GM21447 (cell line): ENCODE results near the gene CXCL13.
"Not testable (repeated sequence)": the region's sequence is repeated elsewhere in the genome, so short reads cannot be mapped to it uniquely, and the experiment has no call there.

Experiments used
- ATAC-seq: cut with Tn5 transposase; IDR thresholded peaks from one replicate; pipeline ENCODE4 v1.9.1; 2021; ENCODE audit not compliant: unreplicated experiment

The CXCL13 gene

GRCh38 chr4:77605210-77605902 lies at the start of gene CXCL13:
Gene CXCL13, plus strand, starts transcription at chr4:77605820. Its CDS starts 46 bp downstream, at chr4:77605866.
- ATAC-seq = no peak

GRCh38 chr4:77560170-77560569 lies 45.5 kb upstream of the CXCL13 start:
- ATAC-seq = no peak

GRCh38 chr4:77561720-77562119 lies 43.9 kb upstream of the CXCL13 start:
- ATAC-seq = not testable (repeated sequence)

- no peak for ATAC-seq
Measured at GRCh38 chr4:77564231-77564630, 41.4 kb upstream of the CXCL13 start.

- no peak for ATAC-seq
Measured at GRCh38 chr4:77566148-77566547, 39.5 kb upstream of the CXCL13 start.

GRCh38 chr4:77567549-77567948 lies 38.1 kb upstream of the CXCL13 start:
- no peak for ATAC-seq

- not testable (repeated sequence) for ATAC-seq
Measured at GRCh38 chr4:77570508-77571214, 35.0 kb upstream of the CXCL13 start.

- no peak for ATAC-seq
Measured at GRCh38 chr4:77576351-77576750, 29.3 kb upstream of the CXCL13 start.

GRCh38 chr4:77578145-77578544 lies 27.5 kb upstream of the CXCL13 start:
- no peak for ATAC-seq

- ATAC-seq = no peak
Measured at GRCh38 chr4:77579406-77580076, 26.1 kb upstream of the CXCL13 start.

- ATAC-seq = peak; percentile 64
Measured at GRCh38 chr4:77581724-77582123, 23.9 kb upstream of the CXCL13 start.

- ATAC-seq = no peak
Measured at GRCh38 chr4:77582156-77582555, 23.5 kb upstream of the CXCL13 start.

- no peak for ATAC-seq
Measured at GRCh38 chr4:77582711-77583110, 22.9 kb upstream of the CXCL13 start.

GRCh38 chr4:77586951-77587383 lies 18.7 kb upstream of the CXCL13 start:
- peak; percentile 97 for ATAC-seq

- ATAC-seq = no peak
Measured at GRCh38 chr4:77590482-77590881, 15.1 kb upstream of the CXCL13 start.

GRCh38 chr4:77591532-77591931 lies 14.1 kb upstream of the CXCL13 start:
- no peak for ATAC-seq

- no peak for ATAC-seq
Measured at GRCh38 chr4:77593101-77593500, 12.5 kb upstream of the CXCL13 start.

- ATAC-seq = no peak
Measured at GRCh38 chr4:77593993-77594392, 11.6 kb upstream of the CXCL13 start.

GRCh38 chr4:77595364-77595973 lies 10.2 kb upstream of the CXCL13 start:
- ATAC-seq = no peak

GRCh38 chr4:77599378-77599777 lies 6.2 kb upstream of the CXCL13 start:
- ATAC-seq = no peak
